Measurements from ENCODE around the gene PMM2.

Gene PMM2

GRCh38 chr16:8818504-8819270 lies 21.0 kb downstream of the PMM2 start:
- H3K27ac ChIP-seq = no peak overlapping the region

DNA sequence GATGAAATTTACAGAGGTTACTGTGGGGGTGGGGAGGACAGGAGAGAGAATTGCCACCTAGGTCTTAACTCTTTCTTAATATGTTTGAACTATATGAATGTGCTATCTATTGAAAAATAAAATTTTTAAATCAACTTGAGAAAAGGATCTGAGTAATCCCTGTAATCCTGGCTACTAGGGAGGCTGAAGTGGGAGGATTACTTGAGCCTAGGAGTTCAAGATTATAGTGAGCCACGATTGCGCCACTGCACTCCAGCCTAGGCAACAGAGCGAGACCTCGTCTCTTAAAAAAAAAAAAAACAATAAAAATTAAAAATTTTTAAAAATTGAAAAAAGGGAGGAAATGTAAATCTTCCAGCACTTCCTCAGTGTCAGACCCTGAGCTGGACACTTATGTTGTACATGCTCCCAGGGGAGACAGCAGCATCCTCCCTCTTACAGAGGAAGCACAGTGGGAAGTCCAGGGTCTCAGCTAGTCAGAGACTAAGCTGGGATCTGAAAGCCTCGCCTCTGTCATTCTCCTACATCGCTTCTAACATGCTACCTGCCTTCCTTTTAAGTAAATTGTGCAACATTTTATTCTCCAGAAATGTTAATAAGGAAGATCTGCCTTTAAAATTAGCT lies 21.9 kb downstream of the PMM2 start:
- no peak for DNase-seq (ENCODE audit: low spot score)
- Histone ChIP-seq H3K4me3 (no peak overlapping the region), H3K27ac (no peak overlapping the region)
- TF ChIP-seq, protein P1, sequence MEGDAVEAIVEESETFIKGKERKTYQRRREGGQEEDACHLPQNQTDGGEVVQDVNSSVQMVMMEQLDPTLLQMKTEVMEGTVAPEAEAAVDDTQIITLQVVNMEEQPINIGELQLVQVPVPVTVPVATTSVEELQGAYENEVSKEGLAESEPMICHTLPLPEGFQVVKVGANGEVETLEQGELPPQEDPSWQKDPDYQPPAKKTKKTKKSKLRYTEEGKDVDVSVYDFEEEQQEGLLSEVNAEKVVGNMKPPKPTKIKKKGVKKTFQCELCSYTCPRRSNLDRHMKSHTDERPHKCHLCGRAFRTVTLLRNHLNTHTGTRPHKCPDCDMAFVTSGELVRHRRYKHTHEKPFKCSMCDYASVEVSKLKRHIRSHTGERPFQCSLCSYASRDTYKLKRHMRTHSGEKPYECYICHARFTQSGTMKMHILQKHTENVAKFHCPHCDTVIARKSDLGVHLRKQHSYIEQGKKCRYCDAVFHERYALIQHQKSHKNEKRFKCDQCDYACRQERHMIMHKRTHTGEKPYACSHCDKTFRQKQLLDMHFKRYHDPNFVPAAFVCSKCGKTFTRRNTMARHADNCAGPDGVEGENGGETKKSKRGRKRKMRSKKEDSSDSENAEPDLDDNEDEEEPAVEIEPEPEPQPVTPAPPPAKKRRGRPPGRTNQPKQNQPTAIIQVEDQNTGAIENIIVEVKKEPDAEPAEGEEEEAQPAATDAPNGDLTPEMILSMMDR (IDR thresholded peaks at IDR 0.05) = no peak

More at GRCh38 chr16:8818504-8819270, 21.0 kb downstream of the PMM2 start:
- TF ChIP-seq, protein P1 (IDR thresholded peaks at IDR 0.05) = no peak
- H3K4me3 ChIP-seq = no peak overlapping the region
- no peak for DNase-seq (ENCODE audit: low spot score)

GRCh38 chr16:8822403-8822802 lies 24.8 kb downstream of the PMM2 start:
- Histone ChIP-seq H3K4me3 (no peak overlapping the region), H3K27ac (no peak overlapping the region)
- no peak for DNase-seq (ENCODE audit: low spot score)
- TF ChIP-seq, protein P1 (IDR thresholded peaks at IDR 0.05) = no peak

GRCh38 chr16:8826278-8826879 lies 28.7 kb downstream of the PMM2 start:
- no peak for DNase-seq (ENCODE audit: low spot score)
- Histone ChIP-seq H3K27ac (no peak overlapping the region), H3K4me3 (no peak overlapping the region)
- TF ChIP-seq, protein P1 (IDR thresholded peaks at IDR 0.05) = no peak

DNA sequence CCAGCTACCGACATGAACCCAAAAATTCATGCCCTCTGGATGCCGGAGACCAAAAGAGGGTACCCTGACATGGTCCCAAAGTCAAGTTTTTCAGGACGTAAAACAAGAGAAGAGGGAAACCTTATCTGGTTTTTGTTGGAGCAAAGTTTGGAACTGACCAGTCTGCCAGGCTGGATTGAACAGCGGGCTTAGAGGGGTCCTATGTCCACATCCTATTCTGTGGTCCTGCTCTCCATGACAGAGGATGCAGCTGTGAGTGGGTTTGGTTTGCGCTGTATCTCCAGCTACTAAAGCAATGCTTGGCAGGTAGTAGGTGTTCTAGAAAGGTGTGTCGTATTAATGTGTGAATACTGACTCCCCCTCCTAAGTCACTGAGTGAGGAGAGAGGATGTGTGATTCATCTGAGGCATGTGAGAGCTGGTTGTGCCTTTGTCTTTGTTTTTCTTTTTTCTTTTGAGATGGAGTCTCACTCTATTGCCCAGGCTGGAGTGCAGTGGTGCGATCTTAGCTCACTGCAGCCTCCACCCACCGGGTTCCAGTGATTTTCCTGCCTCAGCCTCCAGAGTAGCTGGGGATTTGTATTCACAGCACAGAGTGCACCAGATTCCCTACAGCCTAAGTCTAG lies 31.0 kb downstream of the PMM2 start:
- Histone ChIP-seq H3K4me3 (no peak overlapping the region), H3K27ac (no peak overlapping the region)
- TF ChIP-seq, protein P1 (IDR thresholded peaks at IDR 0.05) = no peak
- DNase-seq (ENCODE audit: low spot score) = no peak

- H3K4me3 ChIP-seq = no peak overlapping the region
- DNase-seq (ENCODE audit: low spot score) = no peak
- no peak overlapping the region for H3K27ac ChIP-seq
- TF ChIP-seq, protein P1 (IDR thresholded peaks at IDR 0.05) = no peak
These were observed 33.8 kb downstream of the PMM2 start for GRCh38 chr16:8831450-8831849.
